ENCODE measurements around the gene MMP12.
A peak's percentile ranks its signal among the peaks of the same experiment; 100 is the strongest.
"Not testable (repeated sequence)": the region's sequence is repeated elsewhere in the genome, so short reads cannot be mapped to it uniquely, and the experiment has no call there.

The MMP12 gene

DNA sequence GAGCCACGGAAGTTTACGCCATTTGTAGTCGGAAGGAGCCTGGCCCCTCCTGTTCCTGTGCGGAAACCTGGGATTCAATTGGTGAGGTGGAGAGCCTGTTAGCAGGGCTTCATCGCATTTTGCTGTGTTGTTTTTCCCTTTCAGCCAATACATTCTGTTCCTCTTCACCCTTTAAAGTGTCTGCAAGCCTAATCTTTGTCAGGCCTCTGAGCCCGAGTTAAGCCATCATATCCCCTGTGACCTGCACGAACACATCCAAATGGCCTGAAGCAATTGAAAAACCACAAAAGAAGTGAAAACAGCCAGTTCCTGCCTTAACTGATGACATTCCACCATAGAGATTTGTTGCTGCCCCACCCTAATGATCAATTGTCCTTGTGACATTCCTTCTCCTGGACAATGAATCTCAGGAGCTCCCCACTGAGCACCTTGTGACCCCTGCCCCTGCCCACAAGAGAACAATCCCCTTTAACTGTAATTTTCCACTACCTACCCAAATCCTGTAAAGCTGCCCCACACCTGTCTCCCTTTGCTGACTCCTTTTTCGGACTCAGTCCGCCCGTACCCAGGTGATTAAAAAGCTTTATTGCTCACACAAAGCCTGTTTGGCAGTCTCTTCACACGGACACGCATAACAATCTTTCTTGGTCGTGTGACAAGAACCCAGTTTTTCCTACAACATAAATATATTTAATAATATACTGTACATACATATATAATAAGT, 37.1 kb upstream of the MMP12 start:
- TF ChIP-seq, protein P1, sequence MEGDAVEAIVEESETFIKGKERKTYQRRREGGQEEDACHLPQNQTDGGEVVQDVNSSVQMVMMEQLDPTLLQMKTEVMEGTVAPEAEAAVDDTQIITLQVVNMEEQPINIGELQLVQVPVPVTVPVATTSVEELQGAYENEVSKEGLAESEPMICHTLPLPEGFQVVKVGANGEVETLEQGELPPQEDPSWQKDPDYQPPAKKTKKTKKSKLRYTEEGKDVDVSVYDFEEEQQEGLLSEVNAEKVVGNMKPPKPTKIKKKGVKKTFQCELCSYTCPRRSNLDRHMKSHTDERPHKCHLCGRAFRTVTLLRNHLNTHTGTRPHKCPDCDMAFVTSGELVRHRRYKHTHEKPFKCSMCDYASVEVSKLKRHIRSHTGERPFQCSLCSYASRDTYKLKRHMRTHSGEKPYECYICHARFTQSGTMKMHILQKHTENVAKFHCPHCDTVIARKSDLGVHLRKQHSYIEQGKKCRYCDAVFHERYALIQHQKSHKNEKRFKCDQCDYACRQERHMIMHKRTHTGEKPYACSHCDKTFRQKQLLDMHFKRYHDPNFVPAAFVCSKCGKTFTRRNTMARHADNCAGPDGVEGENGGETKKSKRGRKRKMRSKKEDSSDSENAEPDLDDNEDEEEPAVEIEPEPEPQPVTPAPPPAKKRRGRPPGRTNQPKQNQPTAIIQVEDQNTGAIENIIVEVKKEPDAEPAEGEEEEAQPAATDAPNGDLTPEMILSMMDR (IDR thresholded peaks at IDR 0.05; ENCODE audit: insufficient read depth, low read depth, low read length, missing control alignments) = no peak
- no peak for DNase-seq (ENCODE audit: low read depth)
- no peak overlapping the region for H3K4me3 ChIP-seq (ENCODE audit: low read depth, low read length)

DNA sequence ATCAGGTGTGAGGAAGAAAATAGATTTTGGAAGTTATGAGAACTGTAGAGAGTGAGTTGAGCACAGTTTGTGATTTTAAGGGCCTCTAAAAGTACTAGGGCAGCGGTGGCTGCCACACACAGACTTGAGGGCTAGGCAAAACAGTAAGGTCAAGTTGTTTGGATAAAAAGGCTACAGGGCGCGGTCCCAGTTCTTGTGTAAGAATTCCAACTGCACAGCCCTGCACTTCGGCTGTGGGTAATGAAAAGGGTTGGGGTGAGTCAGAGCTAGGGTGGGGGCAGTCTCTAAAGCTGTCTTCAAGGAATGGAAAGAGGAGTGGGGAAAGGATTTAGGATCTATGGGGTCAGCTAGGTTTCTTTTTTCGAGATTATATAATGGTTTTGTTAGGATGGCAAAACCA, 31.1 kb upstream of the MMP12 start:
- DNase-seq (ENCODE audit: low read depth); H3K4me3 ChIP-seq (ENCODE audit: low read depth, low read length): not testable (repeated sequence)

DNA sequence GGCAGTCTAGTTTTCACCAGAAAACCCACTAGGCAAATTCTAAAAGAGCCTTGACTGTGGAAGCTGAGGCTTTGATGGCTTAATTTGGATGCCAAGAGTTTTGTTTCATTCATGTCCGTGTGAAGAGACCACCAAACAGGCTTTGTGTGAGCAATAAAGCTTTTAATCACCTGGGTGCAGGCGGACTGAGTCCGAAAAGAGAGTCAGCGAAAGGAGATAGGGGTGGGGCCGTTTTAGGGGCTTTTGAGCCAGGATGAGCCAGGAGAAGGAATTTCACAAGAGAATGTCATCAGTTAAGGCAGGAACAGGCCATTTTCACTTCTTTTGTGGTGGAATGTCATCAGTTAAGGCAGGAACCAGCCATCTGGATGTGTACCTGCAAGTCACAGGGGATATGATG, 29.1 kb upstream of the MMP12 start:
- H3K4me3 ChIP-seq (ENCODE audit: low read depth, low read length) = not testable (repeated sequence)

DNA sequence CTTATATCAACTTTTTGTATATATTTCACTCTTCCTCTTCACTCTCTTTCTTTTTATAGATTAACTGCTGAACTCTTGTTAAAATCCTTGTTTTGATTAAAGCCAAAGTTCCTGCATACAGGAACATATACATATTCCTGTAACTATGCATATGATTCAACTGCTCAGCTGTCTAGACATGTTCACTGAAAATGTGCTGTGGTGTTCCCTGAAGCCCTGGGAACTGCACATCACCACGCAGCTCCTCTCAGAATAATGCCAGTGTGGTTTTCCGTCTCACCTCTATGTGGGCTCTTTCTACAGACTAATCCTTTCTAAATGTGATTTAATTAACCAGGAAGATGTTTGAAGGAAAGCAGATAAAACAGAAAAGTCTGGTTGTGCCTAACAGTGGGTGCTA, 25.6 kb upstream of the MMP12 start:
- TF ChIP-seq, protein P1 (IDR thresholded peaks at IDR 0.05; ENCODE audit: insufficient read depth, low read depth, low read length, missing control alignments) = no peak
- no peak for DNase-seq (ENCODE audit: low read depth)
- H3K4me3 ChIP-seq (ENCODE audit: low read depth, low read length) = no peak overlapping the region

More for the DNA sequence above, 29.1 kb upstream of the MMP12 start:
- DNase-seq (ENCODE audit: low read depth) = not testable (repeated sequence)

DNA sequence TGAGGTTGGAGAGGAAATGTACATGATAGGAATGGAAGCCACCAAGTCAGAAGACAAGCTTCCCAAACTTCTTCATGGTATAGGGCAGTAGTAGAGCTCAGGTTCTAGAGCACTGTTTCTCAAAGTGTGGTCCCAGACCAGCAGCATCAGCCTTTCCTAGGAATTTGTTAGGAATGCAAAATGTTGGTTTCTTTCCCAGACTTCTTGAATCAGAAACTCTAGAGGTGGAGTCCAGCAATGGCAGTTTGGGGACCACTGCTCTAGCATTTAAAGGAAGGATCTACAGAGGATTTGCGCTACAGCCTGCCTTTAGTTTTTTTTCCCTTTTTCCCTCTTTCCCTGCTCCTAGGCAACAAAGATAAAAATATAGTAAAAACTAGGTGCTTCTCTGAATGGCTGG, 17.0 kb upstream of the MMP12 start:
- no peak for DNase-seq (ENCODE audit: low read depth)

DNA sequence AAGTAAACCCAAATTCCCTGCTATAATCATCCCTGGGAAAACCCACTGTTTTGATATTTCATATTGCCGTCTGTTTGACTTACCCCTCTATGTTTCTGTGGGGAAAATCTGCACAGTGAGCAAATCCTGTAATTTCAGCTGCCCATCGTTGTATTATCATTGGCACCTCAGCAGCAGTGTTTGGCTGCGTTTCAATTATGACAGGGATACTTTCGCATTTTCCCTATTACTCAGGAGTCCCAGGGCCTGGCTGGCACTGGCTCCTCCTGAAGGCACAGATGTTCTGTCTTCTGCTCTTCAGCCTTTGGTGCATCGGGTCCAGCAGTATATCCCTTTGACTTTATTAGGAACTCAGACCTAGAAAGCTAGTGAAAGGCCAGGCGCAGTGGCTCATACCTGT, 12.2 kb upstream of the MMP12 start:
- H3K4me3 ChIP-seq (ENCODE audit: low read depth, low read length) = no peak overlapping the region
- no peak for DNase-seq (ENCODE audit: low read depth)
- TF ChIP-seq, protein P1 (IDR thresholded peaks at IDR 0.05; ENCODE audit: insufficient read depth, low read depth, low read length, missing control alignments) = no peak

More for the DNA sequence above, 17.0 kb upstream of the MMP12 start:
- no peak overlapping the region for H3K4me3 ChIP-seq (ENCODE audit: low read depth, low read length)
- TF ChIP-seq, protein P1 (IDR thresholded peaks at IDR 0.05; ENCODE audit: insufficient read depth, low read depth, low read length, missing control alignments) = no peak

DNA sequence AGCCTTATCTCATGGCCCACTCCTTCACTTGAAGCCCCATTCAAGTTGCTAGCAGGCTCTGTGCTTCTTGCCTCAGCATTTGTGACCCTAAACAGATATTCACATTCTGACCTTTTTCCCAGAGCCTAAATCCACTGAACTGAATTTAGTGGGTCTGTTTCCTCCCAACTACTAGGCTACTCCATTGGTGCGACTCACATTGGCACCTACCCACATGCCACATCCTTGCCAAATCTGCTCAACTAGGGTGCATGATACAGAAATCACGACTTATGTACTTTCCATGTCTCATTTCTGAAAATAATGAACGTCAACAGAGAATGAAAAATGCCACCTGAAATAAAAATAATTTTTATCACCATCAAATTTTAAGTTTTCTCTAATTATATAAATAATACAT, 8.4 kb upstream of the MMP12 start:
- no peak overlapping the region for H3K4me3 ChIP-seq (ENCODE audit: low read depth, low read length)
- TF ChIP-seq, protein P1 (IDR thresholded peaks at IDR 0.05; ENCODE audit: insufficient read depth, low read depth, low read length, missing control alignments) = no peak
- DNase-seq (ENCODE audit: low read depth) = no peak

DNA sequence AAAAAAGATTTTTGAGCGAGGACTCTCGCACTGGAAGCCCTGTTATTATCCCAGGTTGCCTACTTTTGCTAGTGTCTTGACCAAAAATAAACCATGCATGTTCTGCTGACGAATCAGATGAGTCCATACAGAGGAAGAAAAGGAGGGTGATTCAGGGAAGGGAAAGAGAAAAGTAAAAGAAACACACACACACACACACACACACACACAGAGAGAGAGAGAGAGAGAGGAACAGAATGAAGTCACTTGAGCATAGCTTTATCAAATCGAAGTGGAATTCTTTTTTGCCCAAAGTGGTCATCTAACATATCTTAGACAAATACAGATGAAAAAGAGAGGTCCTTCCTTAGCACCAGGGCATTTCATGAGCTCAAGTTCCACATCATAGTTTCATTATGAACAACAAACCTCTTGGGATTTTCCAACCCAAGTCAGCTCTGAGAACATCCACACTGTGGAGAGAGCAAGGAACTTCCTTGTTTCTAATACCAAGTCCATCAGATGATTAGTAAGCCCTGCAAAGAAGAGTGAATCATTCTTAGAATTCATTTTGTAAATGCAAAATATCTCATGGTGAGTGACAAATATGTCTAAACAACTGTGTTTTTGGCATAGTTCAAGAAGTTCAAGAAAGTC, 7.7 kb upstream of the MMP12 start:
- DNase-seq (ENCODE audit: low read depth) = peak; percentile 63
- TF ChIP-seq, protein P1 (IDR thresholded peaks at IDR 0.05; ENCODE audit: insufficient read depth, low read depth, low read length, missing control alignments) = no peak
- H3K4me3 ChIP-seq (ENCODE audit: low read depth, low read length) = no peak overlapping the region

Data from GM12865 (cell line).